Measurements from ENCODE around the gene RXFP4.
"Not testable (repeated sequence)": the region's sequence is repeated elsewhere in the genome, so short reads cannot be mapped to it uniquely, and the experiment has no call there.

The RXFP4 gene, protein sequence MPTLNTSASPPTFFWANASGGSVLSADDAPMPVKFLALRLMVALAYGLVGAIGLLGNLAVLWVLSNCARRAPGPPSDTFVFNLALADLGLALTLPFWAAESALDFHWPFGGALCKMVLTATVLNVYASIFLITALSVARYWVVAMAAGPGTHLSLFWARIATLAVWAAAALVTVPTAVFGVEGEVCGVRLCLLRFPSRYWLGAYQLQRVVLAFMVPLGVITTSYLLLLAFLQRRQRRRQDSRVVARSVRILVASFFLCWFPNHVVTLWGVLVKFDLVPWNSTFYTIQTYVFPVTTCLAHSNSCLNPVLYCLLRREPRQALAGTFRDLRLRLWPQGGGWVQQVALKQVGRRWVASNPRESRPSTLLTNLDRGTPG

GRCh38 chr1:155940993-155941844, at the start of gene RXFP4:
TSS of gene RXFP4 (plus strand) at chr1:155941638. CDS start at chr1:155941710, 72 bp downstream.
- no peak for DNase-seq

GRCh38 chr1:155892796-155893195, 48.6 kb upstream of the RXFP4 start:
- DNase-seq, result no peak

GRCh38 chr1:155893389-155894142, 47.9 kb upstream of the RXFP4 start:
- DNase-seq, result no peak

DNA sequence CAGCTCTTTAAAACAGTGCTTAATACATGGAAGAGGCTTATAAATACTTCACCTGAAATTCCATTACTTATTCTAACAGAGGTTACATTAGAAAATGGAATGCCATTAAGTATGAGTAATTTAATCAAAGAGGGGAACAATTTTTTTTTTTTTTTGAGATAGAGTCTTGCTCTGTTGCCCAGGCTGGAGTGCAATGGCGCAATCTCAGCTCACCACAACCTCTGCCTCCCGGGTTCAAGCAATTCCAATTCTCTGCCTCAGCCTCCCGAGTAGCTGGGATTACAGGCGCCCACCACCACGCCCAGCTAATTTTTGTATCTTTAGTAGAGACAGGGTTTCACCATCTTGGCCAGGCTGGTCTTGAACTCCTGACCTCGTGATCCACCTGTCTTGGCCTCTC, 45.8 kb upstream of the RXFP4 start:
- not testable (repeated sequence) for DNase-seq

GRCh38 chr1:155896476-155896875, 45.0 kb upstream of the RXFP4 start:
- DNase-seq, result not testable (repeated sequence)

DNA sequence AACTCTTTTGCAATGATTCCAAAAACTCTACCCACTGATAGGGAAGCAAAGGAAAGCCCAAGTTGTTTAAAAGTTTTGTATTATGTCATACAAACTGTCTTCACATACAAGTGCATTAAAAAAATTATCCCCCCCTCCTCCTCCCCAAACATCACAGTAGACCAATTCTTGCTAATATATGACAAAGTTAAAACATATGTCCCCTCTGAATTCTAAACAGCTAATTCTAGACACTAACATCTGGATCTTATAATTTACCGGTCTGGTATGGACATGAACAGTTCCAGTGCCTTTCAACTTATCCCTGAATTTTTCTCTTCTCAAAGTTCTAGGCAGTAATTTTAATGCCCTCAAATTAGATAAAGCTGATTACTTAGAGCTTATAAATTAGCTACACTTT, 43.7 kb upstream of the RXFP4 start:
- DNase-seq, result no peak

- no peak for DNase-seq
Observed at GRCh38 chr1:155898888-155899287, 42.5 kb upstream of the RXFP4 start.

DNA sequence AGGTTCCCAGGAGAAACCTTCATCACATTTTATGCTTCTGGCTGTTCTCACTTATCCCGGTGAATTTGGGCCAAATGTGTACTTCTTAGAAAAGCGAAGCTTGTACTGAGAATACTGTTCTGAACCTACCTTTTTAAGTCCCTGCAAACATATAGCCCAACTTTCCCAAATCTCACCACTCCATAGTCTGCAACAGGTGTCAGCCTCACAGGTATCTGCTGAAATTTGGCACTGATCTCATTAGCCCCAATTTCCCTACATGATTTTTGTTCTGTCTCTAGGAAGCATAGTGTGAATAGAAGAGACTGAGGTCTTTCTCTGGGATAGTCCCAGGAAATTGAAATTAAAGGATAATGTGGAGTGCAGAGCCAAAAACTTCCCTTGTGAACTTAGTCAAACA, 41.8 kb upstream of the RXFP4 start:
- no peak for DNase-seq

GRCh38 chr1:155900161-155900560, 41.3 kb upstream of the RXFP4 start:
- no peak for DNase-seq

DNA sequence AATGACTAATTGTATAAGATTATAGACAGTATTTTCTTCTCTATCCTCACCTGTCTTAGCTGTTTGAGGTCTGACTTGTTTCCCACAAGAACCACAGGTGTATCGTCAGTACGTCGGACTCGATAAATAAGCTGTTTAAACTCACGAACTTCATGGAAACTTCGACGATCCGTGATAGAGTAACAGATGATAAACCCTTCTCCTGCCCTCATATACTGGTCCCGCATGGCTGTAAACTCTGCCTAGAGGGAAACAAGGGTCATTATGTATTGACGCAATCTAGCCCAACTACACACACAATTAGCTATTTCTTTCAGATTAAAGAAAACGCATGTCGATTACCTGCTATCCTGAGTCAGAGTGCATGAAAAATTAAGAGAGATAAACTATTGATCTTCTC, 37.2 kb upstream of the RXFP4 start:
- DNase-seq, result no peak

- DNase-seq, result no peak
Observed at GRCh38 chr1:155909894-155910293, 31.5 kb upstream of the RXFP4 start.

DNA sequence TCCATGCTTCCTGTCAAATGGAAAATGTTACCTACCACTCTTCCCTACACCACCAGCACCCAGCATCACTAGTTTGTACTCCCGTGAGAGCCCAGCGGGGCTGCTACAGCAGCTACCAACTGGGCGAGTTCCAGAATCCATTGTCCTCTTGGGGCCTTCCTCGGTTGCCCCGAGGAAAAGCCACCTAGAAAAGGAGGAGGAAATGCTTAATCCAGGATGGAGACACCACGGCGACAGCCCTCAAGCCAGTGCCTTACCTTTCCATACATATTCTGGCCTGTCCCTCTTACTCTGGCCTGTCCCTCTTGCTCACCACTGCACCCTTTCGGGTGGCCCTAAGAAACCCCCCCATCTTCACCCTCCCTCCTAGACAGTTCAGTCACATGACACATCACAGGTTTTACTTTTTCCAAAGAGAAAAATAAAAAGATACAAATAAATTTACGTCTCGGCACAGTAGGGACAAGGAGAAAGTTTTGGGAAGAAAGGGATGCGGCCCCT, 30.8 kb upstream of the RXFP4 start:
- peak in 1 of 2 experiments; percentile 41 for DNase-seq

- peak; percentile 44 to 74 for DNase-seq
Observed at GRCh38 chr1:155911156-155912055, 30.0 kb upstream of the RXFP4 start, which contains the start of gene RIT1. TSS of gene RIT1 (minus strand) at chr1:155911349. CDS start at chr1:155910761, 588 bp downstream.

DNA sequence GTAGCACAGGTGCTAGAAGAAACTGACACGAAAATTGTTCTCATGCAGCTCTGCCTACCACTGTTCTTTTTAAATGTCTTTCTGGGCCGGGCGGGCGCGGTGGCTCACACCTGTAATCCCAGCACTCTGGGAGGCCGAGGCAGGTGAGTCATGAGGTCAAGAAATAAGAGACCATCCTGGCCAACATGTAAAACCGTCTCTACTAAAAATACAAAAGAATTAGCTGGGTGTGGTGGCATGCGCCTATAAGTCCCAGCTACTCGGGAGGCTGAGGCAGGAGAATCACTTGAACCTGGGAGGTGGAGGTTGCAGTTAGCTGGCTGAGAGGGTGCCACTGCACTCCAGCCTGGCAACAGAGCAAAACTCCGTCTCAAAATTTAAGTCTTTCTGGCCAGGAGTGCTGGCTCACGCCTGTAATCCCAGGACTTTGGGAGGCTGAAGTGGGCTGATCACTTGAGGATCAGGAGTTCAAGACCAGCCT, 29.3 kb upstream of the RXFP4 start:
- DNase-seq, result no peak

GRCh38 chr1:155913969-155914757, 27.3 kb upstream of the RXFP4 start:
- no peak for DNase-seq

- no peak for DNase-seq
Observed at GRCh38 chr1:155918660-155919059, 22.8 kb upstream of the RXFP4 start.

- DNase-seq, result no peak
Observed at GRCh38 chr1:155919801-155920200, 21.6 kb upstream of the RXFP4 start.

DNA sequence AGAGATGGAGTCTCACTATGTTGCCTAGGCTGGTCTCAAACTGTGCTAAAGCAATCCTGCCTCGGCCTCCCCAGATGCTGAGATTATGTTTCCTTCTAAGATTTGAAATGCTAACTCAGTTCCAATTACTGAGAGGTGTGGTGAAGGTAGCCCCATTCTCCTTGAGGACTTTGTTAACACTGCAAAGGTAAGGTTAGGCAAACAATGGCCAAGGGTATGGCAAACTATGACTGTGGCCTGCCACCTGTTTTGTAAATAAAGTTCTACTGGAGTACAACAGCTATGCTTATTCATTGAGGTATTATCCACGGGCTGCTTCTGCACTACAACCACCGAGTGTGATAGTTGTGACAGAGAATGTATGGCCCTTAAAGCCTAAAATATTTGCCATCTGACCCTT, 20.7 kb upstream of the RXFP4 start:
- DNase-seq, result no peak

GRCh38 chr1:155925506-155925905, 15.9 kb upstream of the RXFP4 start:
- no peak for DNase-seq

GRCh38 chr1:155929057-155929456, 12.4 kb upstream of the RXFP4 start:
- no peak for DNase-seq

GRCh38 chr1:155930725-155931124, 10.7 kb upstream of the RXFP4 start:
- not testable (repeated sequence) for DNase-seq
